Measurements from ENCODE around the gene CD81. TPM values are rescaled to one million over a fixed set of nuclear protein-coding genes. Genes with fewer than 3 reads are reported as not detected.

The CD81 gene
- total RNA-seq, 2 experiments from 2014 or later, result 177 to 178 TPM

DNA sequence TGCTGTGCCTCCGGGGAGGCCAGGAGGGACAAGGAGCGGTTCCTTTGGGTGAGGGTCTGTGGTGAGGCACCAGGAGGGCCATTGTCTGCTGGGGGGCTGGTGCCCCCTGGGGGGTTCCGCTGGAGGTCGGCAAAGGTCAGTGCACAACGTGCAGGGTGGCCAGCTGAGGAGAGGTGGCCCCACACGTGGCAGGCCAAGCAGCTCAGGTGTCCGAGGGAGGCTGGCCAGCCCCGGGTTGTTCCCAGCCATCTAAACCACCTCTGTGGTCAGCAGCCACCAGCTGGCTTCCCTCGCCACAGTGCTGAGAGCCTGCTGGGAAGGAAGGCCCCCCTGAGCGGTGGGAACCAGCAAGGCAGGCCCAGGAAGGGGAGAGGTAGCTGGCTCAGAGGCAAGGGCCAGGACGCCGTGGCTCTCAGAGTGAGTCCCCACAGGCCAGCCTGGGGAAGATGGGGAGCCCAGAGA is 27.7 kb downstream of the CD81 start:
- CTCF ChIA-PET, result interaction anchor here (1.8 kb wide), 1 partner anchor 100 kb away, joined by 6 read pairs; no protein-coding TSS in a partner anchor
- no peaks in the 10 kb centered on the region for H3K9me3 Mint-ChIP-seq
- H3K4me1 Mint-ChIP-seq (ENCODE audit: low read depth), result peaks cover 13% of the 10 kb centered on the region
- DNase-seq, result no peak
- intact Hi-C loops (cut with micrococcal nuclease), result no loop called here
- H3K27me3 Mint-ChIP-seq, result no peaks in the 10 kb centered on the region
- no peak overlapping the region for H3K27ac Mint-ChIP-seq
- no peak overlapping the region for H3K4me3 Mint-ChIP-seq
- no peaks in the 10 kb centered on the region for H3K36me3 Mint-ChIP-seq
- POLR2A ChIA-PET, result no interaction called here

DNA sequence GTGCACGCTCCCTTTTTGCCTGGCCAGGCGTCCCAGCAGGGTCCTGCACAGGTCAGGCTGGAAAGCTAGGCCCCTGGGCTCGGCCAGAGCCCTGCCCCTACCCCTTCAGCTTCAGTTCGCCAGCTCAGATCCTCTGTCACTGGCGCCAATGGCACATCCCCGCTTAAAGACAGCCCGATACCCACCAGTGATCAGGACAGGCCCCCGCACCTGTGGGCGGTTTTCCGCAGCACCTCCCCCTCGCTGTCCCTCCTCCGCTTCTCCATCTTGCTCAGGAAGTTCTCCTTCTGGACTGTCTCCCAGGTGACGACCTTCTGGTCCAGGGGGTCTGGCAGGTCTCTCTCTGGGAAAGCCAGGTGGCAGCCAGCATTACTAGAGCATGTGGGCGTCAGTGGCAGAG is 29.3 kb downstream of the CD81 start:
- no peaks in the 10 kb centered on the region for H3K27me3 Mint-ChIP-seq
- peaks cover 11% of the 10 kb centered on the region for H3K4me1 Mint-ChIP-seq (ENCODE audit: low read depth)
- H3K9me3 Mint-ChIP-seq, result no peaks in the 10 kb centered on the region
- ChIA-PET POLR2A (no interaction called here), CTCF (no interaction called here)
- intact Hi-C loops (cut with micrococcal nuclease), result no loop called here
- H3K27ac Mint-ChIP-seq, result no peak overlapping the region
- no peak for DNase-seq
- no peak overlapping the region for H3K4me3 Mint-ChIP-seq
- H3K36me3 Mint-ChIP-seq, result no peaks in the 10 kb centered on the region

DNA sequence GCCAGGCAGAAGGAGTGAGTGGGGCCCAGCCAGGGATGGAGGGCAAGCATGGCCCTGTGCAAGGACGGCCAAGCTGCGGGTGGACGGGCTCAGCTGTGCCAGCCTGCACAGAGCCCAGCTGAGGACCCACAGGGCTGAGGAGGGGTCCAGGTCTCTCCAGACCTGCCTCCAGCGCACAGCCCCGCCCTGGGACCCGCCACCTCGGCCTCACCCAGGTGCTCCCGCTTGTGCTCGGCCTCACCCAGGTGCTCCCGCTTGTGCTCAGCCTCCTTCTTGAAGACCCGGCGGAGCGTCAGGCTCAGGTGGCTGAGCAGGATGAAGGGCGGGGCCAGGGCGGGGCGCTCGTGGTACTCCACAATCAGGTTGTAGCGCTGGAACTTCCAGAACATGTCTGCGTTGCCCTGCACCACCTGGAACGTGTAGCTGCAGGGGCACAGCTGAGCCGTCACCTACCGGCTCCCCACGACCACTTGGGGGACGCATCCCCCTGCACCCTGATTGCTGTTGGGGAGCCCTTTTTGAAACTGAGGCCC is 29.8 kb downstream of the CD81 start:
- intact Hi-C loops (cut with micrococcal nuclease), result no loop called here
- DNase-seq, result no peak
- Mint-ChIP-seq H3K27ac (no peak overlapping the region), H3K4me3 (no peak overlapping the region), H3K36me3 (no peaks in the 10 kb centered on the region), H3K27me3 (no peaks in the 10 kb centered on the region), H3K9me3 (no peaks in the 10 kb centered on the region), H3K4me1 (ENCODE audit: low read depth) (peaks cover 6% of the 10 kb centered on the region)
- CTCF ChIA-PET, result no interaction called here
- POLR2A ChIA-PET, result no interaction called here

DNA sequence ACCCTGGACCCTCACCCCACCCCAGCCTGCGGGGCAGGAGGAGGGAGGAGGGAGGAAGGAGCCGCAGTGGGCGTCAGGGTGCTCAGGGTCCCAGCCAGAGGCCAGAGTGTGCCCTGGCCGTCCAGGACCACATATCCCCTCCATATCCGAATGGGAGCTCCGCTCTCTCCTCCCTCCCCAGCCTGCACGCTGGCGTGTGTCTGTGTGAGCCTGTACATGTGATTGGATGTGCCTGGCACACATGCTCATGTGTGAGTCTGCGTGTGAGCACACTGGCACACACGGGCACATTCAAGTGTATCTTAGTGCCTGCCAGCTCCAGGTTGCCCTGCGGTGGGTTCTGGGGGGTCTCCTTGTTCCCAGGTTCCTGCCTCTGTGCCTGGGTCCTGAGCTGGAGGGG is 31.6 kb downstream of the CD81 start:
- intact Hi-C loops (cut with micrococcal nuclease), result no loop called here
- Mint-ChIP-seq H3K36me3 (no peaks in the 10 kb centered on the region), H3K27me3 (no peaks in the 10 kb centered on the region), H3K27ac (no peak overlapping the region), H3K9me3 (no peaks in the 10 kb centered on the region), H3K4me1 (ENCODE audit: low read depth) (no peaks in the 10 kb centered on the region), H3K4me3 (no peak overlapping the region)
- ChIA-PET POLR2A (no interaction called here), CTCF (no interaction called here)
- no peak for DNase-seq

DNA sequence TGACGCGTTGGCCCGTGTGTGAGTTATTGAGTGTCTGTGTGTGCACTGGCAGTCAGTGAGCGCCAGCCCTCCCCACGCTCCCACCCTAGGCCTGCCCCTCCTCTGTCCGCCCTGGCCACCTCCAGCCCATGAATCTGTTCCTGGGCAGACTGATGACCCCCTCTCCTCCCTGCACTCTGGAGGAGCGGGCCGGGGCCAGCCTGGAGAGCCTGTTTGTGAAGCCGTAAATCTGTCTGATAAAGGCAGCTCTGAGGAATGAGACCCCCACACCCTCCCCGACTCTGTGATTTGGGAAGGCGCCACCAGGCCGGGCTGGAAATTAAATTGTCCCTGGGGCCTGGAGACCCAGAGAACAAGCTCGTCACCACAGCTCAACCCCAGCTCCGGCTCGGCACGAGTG is 32.0 kb downstream of the CD81 start:
- CTCF ChIA-PET, result interaction anchor here (0.7 kb wide), 1 partner anchor 10 kb away, joined by 3 read pairs; no protein-coding TSS in a partner anchor
- no peak for DNase-seq
- Mint-ChIP-seq H3K9me3 (no peaks in the 10 kb centered on the region), H3K4me3 (no peak overlapping the region), H3K4me1 (ENCODE audit: low read depth) (no peaks in the 10 kb centered on the region), H3K36me3 (no peaks in the 10 kb centered on the region), H3K27me3 (no peaks in the 10 kb centered on the region), H3K27ac (no peak overlapping the region)
- POLR2A ChIA-PET, result no interaction called here
- intact Hi-C loops (cut with micrococcal nuclease), result no loop called here

DNA sequence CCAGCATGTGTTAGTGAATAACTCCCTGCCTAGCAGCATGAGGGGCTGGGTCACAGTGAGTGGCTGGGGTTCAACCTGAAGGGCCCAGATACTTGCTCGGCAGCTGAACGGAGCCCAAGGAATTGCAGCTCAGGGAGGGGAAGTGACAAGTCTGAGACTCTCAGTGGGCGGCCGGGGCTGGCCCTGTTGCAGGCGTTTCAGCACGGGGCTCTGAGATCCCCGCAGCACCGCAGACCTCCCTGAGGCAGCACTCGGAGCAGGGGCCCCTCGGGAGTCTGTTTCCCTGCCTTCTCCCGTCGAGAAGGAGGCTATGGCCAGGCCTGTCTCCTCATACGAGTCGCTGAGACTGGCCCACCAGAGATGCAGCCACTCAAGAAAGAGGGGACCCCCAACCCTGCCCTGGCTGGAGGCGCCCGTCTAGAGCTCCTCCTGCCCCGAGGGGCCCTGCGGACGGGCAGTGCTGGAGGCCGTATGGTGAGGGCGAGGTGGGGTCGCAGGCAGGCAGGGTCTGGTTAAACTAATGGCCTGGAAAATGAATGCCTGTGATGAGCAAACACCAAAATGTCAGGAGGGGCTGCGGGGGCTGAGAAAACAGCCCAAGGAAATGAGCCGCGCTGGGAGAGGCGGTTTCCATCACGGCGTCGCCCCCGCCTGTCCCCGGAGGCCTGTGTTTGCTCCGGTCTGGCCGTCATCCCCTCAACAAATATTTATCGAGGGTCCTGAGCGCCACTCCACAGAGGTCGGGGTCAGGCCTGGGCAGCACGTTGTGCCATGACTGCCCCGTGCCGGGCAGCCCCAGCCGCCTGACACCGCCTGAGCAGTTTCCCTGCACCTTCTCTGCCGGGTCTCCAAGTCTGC is 32.7 kb downstream of the CD81 start:
- H3K27me3 Mint-ChIP-seq, result no peaks in the 10 kb centered on the region
- intact Hi-C loops (cut with micrococcal nuclease), result no loop called here
- no peaks in the 10 kb centered on the region for H3K36me3 Mint-ChIP-seq
- ChIA-PET POLR2A (no interaction called here), CTCF (interaction anchor here (0.7 to 2.6 kb wide), 2 partner anchors 9 to 11 kb away, joined by 3 to 12 read pairs; no protein-coding TSS in a partner anchor)
- H3K27ac Mint-ChIP-seq, result no peak overlapping the region
- no peaks in the 10 kb centered on the region for H3K9me3 Mint-ChIP-seq
- DNase-seq, result no peak
- no peaks in the 10 kb centered on the region for H3K4me1 Mint-ChIP-seq (ENCODE audit: low read depth)
- no peak overlapping the region for H3K4me3 Mint-ChIP-seq

DNA sequence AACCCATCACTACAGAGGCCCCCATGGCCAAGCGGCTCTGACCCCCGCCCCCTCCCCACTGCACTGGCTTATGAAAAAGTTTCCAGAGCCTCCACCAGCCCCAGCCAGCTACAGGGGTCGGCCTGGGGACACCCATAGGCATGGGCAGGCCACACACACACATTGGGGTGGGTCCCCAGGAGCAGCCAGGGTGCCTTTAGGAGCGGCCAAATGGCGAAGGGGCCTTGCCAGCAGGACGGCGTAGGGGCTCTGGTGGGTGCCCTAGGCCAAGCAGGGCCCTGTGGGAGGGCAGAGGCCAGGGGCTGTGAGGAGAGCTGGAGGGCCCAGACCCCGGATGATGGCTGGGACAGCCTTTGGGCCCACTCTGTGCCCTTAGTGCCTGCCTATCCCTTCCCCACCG is 33.5 kb downstream of the CD81 start:
- ChIA-PET POLR2A (no interaction called here), CTCF (interaction anchor here (2.6 kb wide), 1 partner anchor 10 kb away, joined by 12 read pairs; no protein-coding TSS in a partner anchor)
- Mint-ChIP-seq H3K4me1 (ENCODE audit: low read depth) (no peaks in the 10 kb centered on the region), H3K27ac (no peak overlapping the region), H3K27me3 (no peaks in the 10 kb centered on the region), H3K4me3 (no peak overlapping the region), H3K9me3 (no peaks in the 10 kb centered on the region), H3K36me3 (no peaks in the 10 kb centered on the region)
- intact Hi-C loops (cut with micrococcal nuclease), result no loop called here
- no peak for DNase-seq

DNA sequence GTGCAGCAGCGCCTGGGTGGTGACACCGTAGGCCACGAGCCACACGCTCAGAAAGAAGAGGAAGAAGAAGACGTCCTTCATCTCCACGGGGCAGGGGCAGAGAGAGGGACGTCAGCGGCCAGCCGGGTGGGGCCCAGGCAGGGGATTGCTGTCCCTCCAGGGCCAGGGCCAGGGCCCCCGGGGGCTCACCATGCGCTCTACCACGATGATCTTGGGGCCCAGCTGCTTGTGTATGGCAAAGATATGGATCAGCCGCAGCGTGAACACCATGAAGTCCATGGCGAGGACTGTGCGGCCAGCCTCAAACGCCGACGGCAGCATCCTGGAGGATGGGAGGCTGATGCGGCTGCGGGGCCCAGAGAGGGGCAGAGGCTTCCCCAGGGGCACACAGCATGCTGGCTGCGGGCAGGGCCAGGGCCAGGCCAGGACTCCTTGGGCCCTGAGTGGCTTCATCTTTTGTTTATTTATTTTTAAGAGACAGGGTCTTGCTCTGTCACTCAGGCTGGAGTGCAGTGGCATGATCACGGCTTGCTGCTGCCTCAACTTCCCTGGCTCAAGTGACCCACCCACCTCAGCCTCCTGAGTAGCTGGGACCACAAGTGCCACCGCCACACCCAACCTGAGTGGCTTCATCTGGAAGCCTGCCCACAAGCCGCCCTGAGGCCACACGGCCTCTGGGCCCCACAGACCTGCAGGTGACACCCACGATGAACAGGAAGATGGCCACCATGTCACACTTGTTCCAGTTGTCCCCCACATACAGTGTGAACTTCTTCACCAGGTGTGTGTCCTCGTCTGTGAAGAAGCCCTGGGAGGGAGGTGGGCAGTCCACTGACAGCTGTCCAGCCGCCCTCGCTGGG is 34.6 kb downstream of the CD81 start:
- CTCF ChIA-PET, result interaction anchor here (2.6 kb wide), 1 partner anchor 9 kb away, joined by 12 read pairs; no protein-coding TSS in a partner anchor
- no peak for DNase-seq
- intact Hi-C loops (cut with micrococcal nuclease), result no loop called here
- Mint-ChIP-seq H3K27ac (no peak overlapping the region), H3K27me3 (no peaks in the 10 kb centered on the region), H3K36me3 (no peaks in the 10 kb centered on the region), H3K9me3 (no peaks in the 10 kb centered on the region), H3K4me3 (no peak overlapping the region), H3K4me1 (ENCODE audit: low read depth) (no peaks in the 10 kb centered on the region)
- POLR2A ChIA-PET, result no interaction called here

DNA sequence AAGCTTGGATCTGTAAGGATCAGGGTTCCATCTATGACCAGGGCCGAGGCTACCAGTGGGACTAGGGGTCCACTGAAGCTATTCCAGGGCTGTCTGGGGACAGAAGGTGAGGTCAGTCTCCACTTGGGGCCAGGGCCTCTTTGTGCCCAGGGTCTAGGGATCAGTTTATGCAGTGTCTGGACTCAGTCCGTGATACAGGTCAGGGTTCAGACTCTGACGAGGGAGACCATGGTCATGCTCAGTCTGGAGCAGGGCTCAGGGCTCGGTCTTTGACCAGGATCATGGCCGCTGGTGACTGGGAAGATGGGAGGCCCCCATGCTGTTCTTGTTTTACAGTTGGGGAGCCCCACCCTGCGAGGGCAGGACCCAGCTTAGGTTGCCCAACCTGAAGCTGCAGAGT is 35.2 kb downstream of the CD81 start:
- ChIA-PET CTCF (interaction anchor here (2.6 kb wide), 1 partner anchor 8 kb away, joined by 12 read pairs; no protein-coding TSS in a partner anchor), POLR2A (no interaction called here)
- H3K4me1 Mint-ChIP-seq (ENCODE audit: low read depth), result no peaks in the 10 kb centered on the region
- H3K36me3 Mint-ChIP-seq, result no peaks in the 10 kb centered on the region
- H3K27me3 Mint-ChIP-seq, result no peaks in the 10 kb centered on the region
- no peaks in the 10 kb centered on the region for H3K9me3 Mint-ChIP-seq
- H3K27ac Mint-ChIP-seq, result no peak overlapping the region
- intact Hi-C loops (cut with micrococcal nuclease), result no loop called here
- no peak for DNase-seq
- no peak overlapping the region for H3K4me3 Mint-ChIP-seq

DNA sequence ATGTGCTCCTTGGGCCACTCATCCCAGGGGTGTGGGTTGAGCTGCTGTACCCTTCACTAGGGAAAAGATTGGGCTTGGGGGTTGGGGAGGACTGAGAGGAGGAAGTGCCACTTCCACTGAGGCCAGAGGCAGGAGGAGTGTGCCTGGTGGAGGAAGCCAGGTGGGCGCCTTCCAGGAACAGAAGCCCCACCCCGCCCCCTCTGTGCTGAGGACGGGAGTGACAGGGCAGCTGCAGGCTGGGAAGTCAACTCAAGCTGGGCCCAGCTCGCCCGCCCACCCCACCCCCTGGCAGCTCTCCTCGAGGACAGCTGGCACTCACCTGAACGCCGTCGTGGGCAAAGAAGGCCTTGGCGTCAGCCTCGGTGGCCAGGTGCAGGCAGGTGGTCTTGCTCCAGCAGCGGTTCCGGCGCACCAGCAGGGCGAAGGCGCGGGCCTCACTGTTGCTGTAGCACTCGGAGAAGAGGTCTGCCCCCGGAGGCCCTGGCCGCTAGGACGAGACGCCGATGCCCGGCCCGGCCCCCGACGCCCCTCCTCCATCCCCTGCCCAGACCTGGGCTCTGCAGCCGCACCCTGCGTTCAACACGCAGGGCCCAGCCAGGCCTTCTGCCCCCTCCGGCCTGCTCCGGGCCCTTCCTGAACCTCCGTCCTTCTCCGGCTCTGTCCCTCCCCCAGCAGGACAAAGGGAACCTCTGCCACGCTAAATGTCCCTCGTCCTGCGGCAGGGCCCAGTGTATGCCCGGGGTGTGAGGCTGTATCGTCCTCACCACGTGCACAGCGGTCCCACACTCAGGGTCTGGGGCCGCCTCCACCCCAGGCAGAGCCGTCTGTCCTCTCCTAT is 36.9 kb downstream of the CD81 start:
- Mint-ChIP-seq H3K4me3 (no peak overlapping the region), H3K9me3 (no peaks in the 10 kb centered on the region), H3K36me3 (no peaks in the 10 kb centered on the region), H3K4me1 (ENCODE audit: low read depth) (no peaks in the 10 kb centered on the region), H3K27ac (no peak overlapping the region), H3K27me3 (no peaks in the 10 kb centered on the region)
- DNase-seq, result no peak
- POLR2A ChIA-PET, result no interaction called here
- intact Hi-C loops (cut with micrococcal nuclease), result no loop called here
- CTCF ChIA-PET, result interaction anchor here (0.7 kb wide), 1 partner anchor 228 kb away, joined by 3 read pairs; no protein-coding TSS in a partner anchor

DNA sequence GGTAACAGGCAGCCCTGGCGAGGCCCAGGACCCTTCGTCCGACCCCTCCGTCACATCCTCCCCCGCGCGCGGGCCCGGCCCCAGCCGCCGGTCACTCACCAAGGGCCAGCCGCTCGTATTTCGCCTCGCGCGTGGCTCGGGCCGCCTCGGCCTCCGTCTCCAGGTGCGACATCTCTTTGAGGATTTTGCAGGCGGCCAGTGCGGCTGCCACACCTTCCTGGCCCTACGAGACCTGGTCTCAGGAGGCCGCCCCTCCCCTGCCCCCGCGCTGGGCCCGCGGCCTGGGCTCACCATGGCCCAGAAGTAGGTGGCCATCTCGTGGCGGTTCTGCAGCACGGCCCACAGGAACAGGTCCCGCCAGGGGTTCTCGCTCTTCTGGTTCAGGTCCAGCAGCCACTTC is 37.5 kb downstream of the CD81 start:
- intact Hi-C loops (cut with micrococcal nuclease), result no loop called here
- Mint-ChIP-seq H3K36me3 (no peaks in the 10 kb centered on the region), H3K27me3 (no peaks in the 10 kb centered on the region), H3K4me1 (ENCODE audit: low read depth) (no peaks in the 10 kb centered on the region), H3K4me3 (no peak overlapping the region), H3K27ac (no peak overlapping the region), H3K9me3 (no peaks in the 10 kb centered on the region)
- ChIA-PET CTCF (interaction anchor here (9.1 kb wide), 1 partner anchor 110 kb away, joined by 340 read pairs; the partner anchor contains the start of genes C11orf21 and TSPAN32), POLR2A (no interaction called here)
- no peak for DNase-seq
